Endothelial cell of umbilical vein (primary cell): ENCODE results near the gene DGCR8.

Experiments
- CTCF ChIP-seq, 2 donors: IDR thresholded peaks; 1 replicate in 1 of 2; 2 replicates in 1 of 2; pipeline ENCODE4 v1.5.1; 2011; ENCODE audit warnings: low read length in 2 of 2, mild to moderate bottlenecking in 2 of 2, moderate library complexity in 2 of 2, control low read depth in 1 of 2, inconsistent platforms in 1 of 2, low read depth in 1 of 2; ENCODE audit not compliant: insufficient read depth in 1 of 2; ENCODE audit errors: extremely low read depth in 1 of 2
- EZH2 ChIP-seq: IDR thresholded peaks from 2 replicates; pipeline ENCODE4 v1.6.1; 2012; ENCODE audit warnings: borderline replicate concordance, low read depth, mild to moderate bottlenecking, moderate library complexity, low read length, inconsistent platforms; ENCODE audit not compliant: severe bottlenecking
- JUN ChIP-seq: IDR thresholded peaks from 2 replicates; pipeline ENCODE4 v1.6.1; 2011; ENCODE audit warnings: borderline replicate concordance, low read depth; ENCODE audit not compliant: insufficient read length, insufficient read depth
- MAX ChIP-seq: IDR thresholded peaks from 2 replicates; pipeline ENCODE4 v1.6.1; 2011; ENCODE audit not compliant: insufficient read depth, insufficient read length
- POLR2A ChIP-seq: IDR thresholded peaks from 2 replicates; pipeline ENCODE4 v1.6.1; 2012; ENCODE audit warnings: low read depth, mild to moderate bottlenecking, control low read depth, low read length
- POLR2AphosphoS5 ChIP-seq: IDR thresholded peaks from 2 replicates; pipeline ENCODE4 v1.6.1; 2012; ENCODE audit warnings: low read depth, mild to moderate bottlenecking, control low read depth, low read length, moderate library complexity; ENCODE audit not compliant: insufficient read depth

GRCh38 chr22:20054485-20054884 lies 25.6 kb upstream of the DGCR8 start:
- TF ChIP-seq CTCF (IDR thresholded peaks at IDR 0.05; ENCODE audit: extremely low read depth in 1 of 2, insufficient read depth in 1 of 2, low read depth in 1 of 2, low read length in 2 of 2) (no peak), POLR2AphosphoS5 (no peak), POLR2A (no peak), MAX (no peak), JUN (no peak), EZH2 (no peak)
